NCI-H510A treated with DMSO at 0.1 percent for 48 hours (cell line): ENCODE data around the gene TAS2R40.
"Not testable (repeated sequence)": the region's sequence is repeated elsewhere in the genome, so short reads cannot be mapped to it uniquely, and the experiment has no call there.

ENCODE experiments used
- DNase-seq: peaks from one replicate; lab custom pipeline; 2025; lab: John Stamatoyannopoulos, UW

Gene TAS2R40

GRCh38 chr7:143221737-143222136 is at the start of gene TAS2R40:
TAS2R40 (plus strand) TSS chr7:143222037; CDS start chr7:143222079, 42 bp downstream.
- DNase-seq, result no peak

- peak; percentile 2 for DNase-seq
Measured at GRCh38 chr7:143172354-143172753, 49.5 kb upstream of the TAS2R40 start.

- DNase-seq, result no peak
Measured at GRCh38 chr7:143176128-143176527, 45.7 kb upstream of the TAS2R40 start.

GRCh38 chr7:143177374-143178119 is 44.3 kb upstream of the TAS2R40 start:
- no peak for DNase-seq

GRCh38 chr7:143180771-143181170 is 41.1 kb upstream of the TAS2R40 start:
- not testable (repeated sequence) for DNase-seq

- no peak for DNase-seq
Measured at GRCh38 chr7:143181349-143181748, 40.5 kb upstream of the TAS2R40 start.

- DNase-seq, result no peak
Measured at GRCh38 chr7:143183024-143183423, 38.8 kb upstream of the TAS2R40 start, which contains the start of gene TAS2R39. TAS2R39 (plus strand) TSS chr7:143183419; CDS start chr7:143183419, 0 bp downstream.

GRCh38 chr7:143185551-143185950 is 36.3 kb upstream of the TAS2R40 start:
- no peak for DNase-seq

GRCh38 chr7:143188994-143189393 is 32.8 kb upstream of the TAS2R40 start:
- DNase-seq, result no peak

GRCh38 chr7:143193880-143194279 is 28.0 kb upstream of the TAS2R40 start:
- no peak for DNase-seq

GRCh38 chr7:143199040-143199439 is 22.8 kb upstream of the TAS2R40 start:
- no peak for DNase-seq

GRCh38 chr7:143202161-143202560 is 19.7 kb upstream of the TAS2R40 start:
- DNase-seq, result no peak

- DNase-seq, result no peak
Measured at GRCh38 chr7:143203386-143203785, 18.5 kb upstream of the TAS2R40 start.

- DNase-seq, result no peak
Measured at GRCh38 chr7:143205560-143206293, 16.1 kb upstream of the TAS2R40 start.

GRCh38 chr7:143210541-143210940 is 11.3 kb upstream of the TAS2R40 start:
- DNase-seq, result no peak

- DNase-seq, result not testable (repeated sequence)
Measured at GRCh38 chr7:143213478-143213877, 8.4 kb upstream of the TAS2R40 start.

- peak; percentile 77 for DNase-seq
Measured at GRCh38 chr7:143214789-143215679, 6.8 kb upstream of the TAS2R40 start.

GRCh38 chr7:143216151-143216550 is 5.7 kb upstream of the TAS2R40 start:
- DNase-seq, result no peak

GRCh38 chr7:143216686-143217085 is 5.2 kb upstream of the TAS2R40 start:
- DNase-seq, result no peak

GRCh38 chr7:143217806-143218205 is 4.0 kb upstream of the TAS2R40 start:
- no peak for DNase-seq

- no peak for DNase-seq
Measured at GRCh38 chr7:143221286-143221685, 551 bp upstream of the TAS2R40 start.

GRCh38 chr7:143222782-143223181 is 945 bp downstream of the TAS2R40 start:
- DNase-seq, result no peak
